Measurements from ENCODE around the gene FHOD3.

Gene FHOD3

GRCh38 chr18:36601316-36601715, 303.8 kb downstream of the FHOD3 start:
- DNase-seq, result no peak

GRCh38 chr18:36602071-36602470, 304.6 kb downstream of the FHOD3 start:
- DNase-seq, result no peak

GRCh38 chr18:36602620-36603019, 305.1 kb downstream of the FHOD3 start:
- DNase-seq, result no peak

GRCh38 chr18:36608107-36608506, 310.6 kb downstream of the FHOD3 start:
- no peak for DNase-seq

GRCh38 chr18:36610258-36610657, 312.7 kb downstream of the FHOD3 start:
- no peak for DNase-seq

GRCh38 chr18:36610661-36611060, 313.1 kb downstream of the FHOD3 start:
- no peak for DNase-seq

- DNase-seq, result no peak
These were observed 315.6 kb downstream of the FHOD3 start for GRCh38 chr18:36613069-36613468.

GRCh38 chr18:36613810-36614209, 316.3 kb downstream of the FHOD3 start:
- no peak for DNase-seq

- no peak for DNase-seq
These were observed 323.3 kb downstream of the FHOD3 start for GRCh38 chr18:36620788-36621187.

GRCh38 chr18:36622610-36623009, 325.1 kb downstream of the FHOD3 start:
- no peak for DNase-seq

- no peak for DNase-seq
These were observed 325.6 kb downstream of the FHOD3 start for GRCh38 chr18:36623091-36623490.

- no peak for DNase-seq
These were observed 326.2 kb downstream of the FHOD3 start for GRCh38 chr18:36623681-36624190.

- DNase-seq, result no peak
These were observed 327.1 kb downstream of the FHOD3 start for GRCh38 chr18:36624451-36625167.

GRCh38 chr18:36625386-36625785, 327.9 kb downstream of the FHOD3 start:
- no peak for DNase-seq

GRCh38 chr18:36627637-36628036, 330.1 kb downstream of the FHOD3 start:
- DNase-seq, result no peak

GRCh38 chr18:36628435-36629137, 331.1 kb downstream of the FHOD3 start:
- no peak for DNase-seq

- no peak for DNase-seq
These were observed 331.6 kb downstream of the FHOD3 start for GRCh38 chr18:36629138-36629530.

GRCh38 chr18:36629836-36630235, 332.3 kb downstream of the FHOD3 start:
- DNase-seq, result no peak

- no peak for DNase-seq
These were observed 333.4 kb downstream of the FHOD3 start for GRCh38 chr18:36630917-36631316.

GRCh38 chr18:36633961-36634412, 336.5 kb downstream of the FHOD3 start:
- DNase-seq, result no peak

- no peak for DNase-seq
These were observed 337.2 kb downstream of the FHOD3 start for GRCh38 chr18:36634573-36635216.

- DNase-seq, result no peak
These were observed 338.0 kb downstream of the FHOD3 start for GRCh38 chr18:36635414-36636096.

- DNase-seq, result no peak
These were observed 338.8 kb downstream of the FHOD3 start for GRCh38 chr18:36636237-36636817.

All from NCI-H774 (cell line).